Neuronal stem cell (in vitro differentiated cells): ENCODE measurements around the gene RSU1.

Source experiments
- DNase-seq: peaks from one replicate; pipeline ENCODE4 v3.0.0-alpha.2; 2013; ENCODE audit warnings: low spot score
- H2AFZ ChIP-seq: one replicate; pipeline ENCODE4 v1.6.1; 2013; ENCODE audit warnings: mild to moderate bottlenecking, low read length, inconsistent platforms
- H2AK5ac ChIP-seq: 2 replicates; pipeline ENCODE4 v1.6.1; 2013; ENCODE audit warnings: low read depth, mild to moderate bottlenecking, inconsistent platforms, low read length, moderate library complexity, mixed read lengths
- H2BK120ac ChIP-seq: 2 replicates; pipeline ENCODE4 v1.6.1; 2013; ENCODE audit warnings: low read depth, mild to moderate bottlenecking, inconsistent platforms, low read length, moderate library complexity, mixed read lengths
- H2BK12ac ChIP-seq: one replicate; pipeline ENCODE4 v1.6.1; 2013; ENCODE audit warnings: low read length, inconsistent platforms
- H2BK15ac ChIP-seq: 2 replicates; pipeline ENCODE4 v1.6.1; 2013; ENCODE audit warnings: mild to moderate bottlenecking, low read length, inconsistent platforms, mixed read lengths
- H2BK5ac ChIP-seq: one replicate; pipeline ENCODE4 v1.6.1; 2013; ENCODE audit warnings: inconsistent platforms, mild to moderate bottlenecking, low read length, moderate library complexity
- H3K14ac ChIP-seq: one replicate; pipeline ENCODE4 v1.6.1; 2013; ENCODE audit warnings: low read length, inconsistent platforms
- H3K18ac ChIP-seq: 2 replicates; pipeline ENCODE4 v1.6.1; 2013; ENCODE audit warnings: low read length, inconsistent platforms
- H3K23ac ChIP-seq: 2 replicates; pipeline ENCODE4 v1.6.1; 2013; ENCODE audit warnings: low read depth, mild to moderate bottlenecking, mixed read lengths, low read length, inconsistent platforms; ENCODE audit not compliant: poor library complexity
- H3K27ac ChIP-seq: replicated peaks from 3 replicates; pipeline ENCODE4 v1.5.1; 2013; ENCODE audit warnings: low read length, inconsistent platforms
- H3K27me3 ChIP-seq, 3 experiments: 2 replicates each; pipeline ENCODE4 v1.6.1; 2013; ENCODE audit warnings: low read length in 3 of 3, mild to moderate bottlenecking in 2 of 3, inconsistent platforms in 1 of 3, low read depth in 1 of 3, mixed read lengths in 1 of 3, moderate library complexity in 1 of 3; ENCODE audit not compliant: control insufficient read depth in 3 of 3, insufficient read depth in 3 of 3
- H3K36me3 ChIP-seq, 2 donors: replicated peaks in 1 of 2; 2 replicates each; pipeline ENCODE4 v1.6.1; 2013; ENCODE audit warnings: low read length in 2 of 2; ENCODE audit not compliant: control insufficient read depth in 2 of 2, insufficient read depth in 2 of 2
- H3K4ac ChIP-seq: 2 replicates; pipeline ENCODE4 v1.6.1; 2013; ENCODE audit warnings: inconsistent platforms, mild to moderate bottlenecking, low read length, moderate library complexity
- H3K4me1 ChIP-seq, 2 donors: 1 replicate in 1 of 2; 2 replicates in 1 of 2; pipeline ENCODE4 v1.6.1; 2013; ENCODE audit warnings: low read length in 2 of 2, low read depth in 1 of 2; ENCODE audit not compliant: control insufficient read depth in 2 of 2, insufficient read depth in 1 of 2
- H3K4me2 ChIP-seq: one replicate; pipeline ENCODE4 v1.6.1; 2013; ENCODE audit warnings: mild to moderate bottlenecking, low read length, inconsistent platforms; ENCODE audit not compliant: insufficient read depth, poor library complexity, severe bottlenecking
- H3K4me3 ChIP-seq, 2 donors: 2 replicates each; pipeline ENCODE4 v1.5.1; 2013; ENCODE audit warnings: low read length in 2 of 2, mild to moderate bottlenecking in 2 of 2, inconsistent platforms in 1 of 2, moderate library complexity in 1 of 2
- H3K79me1 ChIP-seq: one replicate; pipeline ENCODE4 v1.6.1; 2013; ENCODE audit warnings: low read depth, mild to moderate bottlenecking, inconsistent platforms, low read length, moderate library complexity
- H3K9ac ChIP-seq: one replicate; pipeline ENCODE4 v1.6.1; 2013; ENCODE audit warnings: mild to moderate bottlenecking, low read depth, low read length, inconsistent platforms; ENCODE audit not compliant: poor library complexity
- H3K9me3 ChIP-seq, 2 donors: replicated peaks in 1 of 2; 2 replicates each; pipeline versions ENCODE3 to v1.6.1; 2013; ENCODE audit warnings: low read length in 2 of 2, mild to moderate bottlenecking in 2 of 2, inconsistent platforms in 1 of 2, low read depth in 1 of 2, mixed read lengths in 1 of 2, moderate library complexity in 1 of 2; ENCODE audit not compliant: control insufficient read depth in 2 of 2, insufficient read depth in 1 of 2
- H4K8ac ChIP-seq: one replicate; pipeline ENCODE4 v1.6.1; 2013; ENCODE audit warnings: low read depth, mild to moderate bottlenecking, inconsistent platforms, low read length, moderate library complexity
- H4K91ac ChIP-seq: one replicate; pipeline ENCODE4 v1.6.1; 2013; ENCODE audit warnings: low read length, low read depth, mild to moderate bottlenecking, inconsistent platforms; ENCODE audit not compliant: poor library complexity
- WGBS, 2 donors: extraction: QIAGEN DNeasy Blood & Tissue Kit; methylation state at CpG; one replicate each; pipeline ENCODE4 v1.1.7; 2013; ENCODE audit warnings: missing lambda C conversion rate in 2 of 2, mixed read lengths in 1 of 2; ENCODE audit not compliant: insufficient read length in 2 of 2, insufficient replicate concordance in 1 of 2; ENCODE audit errors: extremely low coverage in 2 of 2; 5-methylcytosine and 5-hydroxymethylcytosine counted together

Gene RSU1

DNA sequence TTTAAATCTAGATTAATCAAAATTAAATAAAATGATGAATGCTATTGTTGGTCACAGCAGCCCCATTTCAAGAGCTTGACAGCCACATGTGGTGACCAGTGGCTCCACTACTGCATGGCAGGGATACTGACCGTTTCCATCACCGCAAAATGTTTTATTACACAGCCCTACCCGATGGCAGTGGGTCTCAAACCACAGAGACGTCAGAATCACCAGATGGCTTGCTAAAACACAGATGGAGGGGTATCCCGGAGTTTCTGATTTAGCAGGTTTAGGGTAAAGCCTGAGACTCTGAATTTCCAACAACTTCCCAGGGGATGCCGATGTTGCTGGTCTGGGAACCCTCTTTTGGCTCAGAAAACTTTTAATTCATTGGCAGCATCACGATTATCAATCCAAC, 47.9 kb downstream of the RSU1 start:
- no peak overlapping the region for H4K91ac ChIP-seq
- H3K27ac ChIP-seq, result no peak overlapping the region
- H4K8ac ChIP-seq, result no peak overlapping the region
- no peak overlapping the region for H3K14ac ChIP-seq
- no peaks in the 10 kb centered on the region for H3K79me1 ChIP-seq
- H3K9ac ChIP-seq, result no peak overlapping the region
- H3K4me2 ChIP-seq, result no peak overlapping the region
- no peak overlapping the region for H3K23ac ChIP-seq
- H2AK5ac ChIP-seq, result no peak overlapping the region
- H2BK12ac ChIP-seq, result no peak overlapping the region
- no CpG with 5 or more reads among the region's 7 CpGs for WGBS, 2 donors
- H3K9me3 ChIP-seq, result no peaks in the 10 kb centered on the region
- H3K4me3 ChIP-seq, result no peak overlapping the region
- no peak overlapping the region for H3K4ac ChIP-seq
- peaks cover 0 to 2% of the 10 kb centered on the region in 2 donors for H3K4me1 ChIP-seq
- no peaks in the 10 kb centered on the region for H3K36me3 ChIP-seq
- H2BK5ac ChIP-seq, result no peak overlapping the region
- H2BK120ac ChIP-seq, result no peak overlapping the region
- H3K18ac ChIP-seq, result no peak overlapping the region
- H3K27me3 ChIP-seq, result no peaks in the 10 kb centered on the region
- DNase-seq, result no peak
- H2BK15ac ChIP-seq, result no peak overlapping the region
- no peak overlapping the region for H2AFZ ChIP-seq

DNA sequence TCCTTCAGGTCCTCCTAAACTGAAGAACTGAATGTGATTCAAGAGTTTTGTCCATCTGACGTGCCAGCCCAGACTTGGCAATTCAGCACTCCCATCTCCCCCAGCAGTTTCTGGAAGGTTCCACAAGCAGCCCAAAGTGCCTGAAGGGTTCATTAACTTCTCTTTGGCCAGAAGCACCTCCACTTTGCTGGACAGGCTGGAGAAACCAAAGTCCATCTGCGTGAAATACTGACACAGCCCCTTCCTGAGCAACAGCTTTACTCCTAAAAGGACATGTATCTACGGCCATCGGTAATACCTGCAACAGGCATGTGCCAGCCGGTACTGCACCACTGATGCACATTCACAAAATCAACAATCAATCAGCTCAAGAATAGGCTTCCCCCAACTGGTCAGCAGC, 48.5 kb downstream of the RSU1 start:
- no peak overlapping the region for H3K23ac ChIP-seq
- H2AK5ac ChIP-seq, result no peak overlapping the region
- H3K27me3 ChIP-seq, result no peaks in the 10 kb centered on the region
- DNase-seq, result no peak
- H3K18ac ChIP-seq, result no peak overlapping the region
- no peak overlapping the region for H3K4me2 ChIP-seq
- H2BK5ac ChIP-seq, result no peak overlapping the region
- H3K4me3 ChIP-seq, result no peak overlapping the region
- H2BK12ac ChIP-seq, result no peak overlapping the region
- no peak overlapping the region for H2BK120ac ChIP-seq
- no peak overlapping the region for H4K91ac ChIP-seq
- H2BK15ac ChIP-seq, result no peak overlapping the region
- H2AFZ ChIP-seq, result no peak overlapping the region
- peaks cover 0 to 2% of the 10 kb centered on the region in 2 donors for H3K4me1 ChIP-seq
- no peak overlapping the region for H3K9ac ChIP-seq
- H3K14ac ChIP-seq, result no peak overlapping the region
- WGBS, 2 donors, result no CpG with 5 or more reads among the region's 5 CpGs
- H3K4ac ChIP-seq, result no peak overlapping the region
- H3K9me3 ChIP-seq, result no peaks in the 10 kb centered on the region
- H4K8ac ChIP-seq, result no peak overlapping the region
- no peaks in the 10 kb centered on the region for H3K36me3 ChIP-seq
- H3K79me1 ChIP-seq, result no peaks in the 10 kb centered on the region
- no peak overlapping the region for H3K27ac ChIP-seq

DNA sequence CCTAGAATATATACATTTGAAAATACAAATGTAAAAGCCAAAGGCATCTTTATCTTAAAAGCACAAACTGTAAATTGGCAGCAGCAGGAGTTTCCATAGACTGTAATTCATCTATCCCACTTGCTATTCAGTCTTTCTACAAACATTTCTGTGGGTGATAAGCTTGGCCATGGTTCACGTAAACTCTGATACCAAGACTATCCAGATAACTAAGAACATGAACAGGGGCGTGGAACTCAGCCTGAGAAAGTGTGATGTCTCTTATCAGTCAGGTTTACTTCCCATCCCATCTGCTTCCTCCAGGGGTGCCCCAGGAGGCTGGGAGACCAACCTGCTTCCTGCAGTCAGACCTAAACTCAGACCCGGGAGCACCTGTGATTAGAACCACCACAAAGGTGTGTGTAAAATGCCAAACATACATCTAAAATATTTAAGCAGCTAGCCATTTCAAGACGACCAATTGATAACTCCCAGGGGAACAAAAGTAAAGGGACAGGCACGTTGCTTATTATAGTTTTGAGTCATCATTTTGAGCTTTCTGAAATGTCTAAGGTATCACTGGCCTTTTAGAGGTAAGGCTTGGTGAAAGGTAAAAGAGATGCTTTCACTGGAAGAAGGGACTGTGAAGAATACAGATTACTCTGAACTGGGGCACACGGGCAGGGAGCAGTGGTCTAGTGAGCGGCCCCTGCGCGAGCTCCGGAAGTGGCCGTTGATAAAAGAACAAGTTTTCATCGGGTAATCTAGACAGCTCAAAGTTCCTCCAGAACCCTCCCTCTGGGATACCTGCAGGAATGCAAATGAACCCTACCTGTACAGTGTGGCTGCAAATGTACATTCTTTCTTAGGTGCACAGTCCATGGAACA, 51.5 kb downstream of the RSU1 start:
- Histone ChIP-seq H2AK5ac (no peak overlapping the region), H3K4ac (no peak overlapping the region), H3K14ac (no peak overlapping the region), H3K79me1 (no peaks in the 10 kb centered on the region), H2BK5ac (no peak overlapping the region), H4K91ac (no peak overlapping the region), H3K18ac (no peak overlapping the region), H2BK15ac (no peak overlapping the region), H3K36me3 (no peaks in the 10 kb centered on the region), H3K4me3 (no peak overlapping the region), H3K9me3 (peaks cover 0 to 1% of the 10 kb centered on the region in 2 donors), H3K4me1 (no peaks in the 10 kb centered on the region), H3K9ac (no peak overlapping the region), H2BK120ac (no peak overlapping the region), H2BK12ac (no peak overlapping the region), H4K8ac (no peak overlapping the region), H3K27me3 (no peaks in the 10 kb centered on the region), H3K27ac (no peak overlapping the region), H3K4me2 (no peak overlapping the region), H2AFZ (no peak overlapping the region), H3K23ac (no peak overlapping the region)
- WGBS, 2 donors, result no CpG with 5 or more reads among the region's 12 CpGs
- no peak for DNase-seq

DNA sequence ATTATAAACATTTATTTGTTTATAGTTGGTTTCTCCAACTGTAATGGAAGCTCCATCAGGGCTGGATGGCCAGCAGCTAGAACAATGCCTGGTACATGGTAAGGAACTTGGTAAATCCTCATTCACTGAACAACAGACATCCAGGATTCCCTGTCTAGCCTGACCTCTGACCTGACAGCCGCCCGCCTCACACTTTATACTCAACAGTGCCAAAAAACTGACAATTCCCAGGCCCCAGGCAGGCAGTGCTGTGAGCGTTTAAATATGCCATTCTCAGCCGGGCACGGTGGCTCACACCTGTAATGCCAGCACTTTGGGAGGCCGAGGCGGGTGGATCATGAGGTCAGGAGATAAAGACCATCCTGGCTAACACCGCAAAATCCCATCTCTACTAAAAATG, 55.9 kb downstream of the RSU1 start:
- WGBS, 2 donors, result no CpG with 5 or more reads among the region's 8 CpGs
- H4K91ac ChIP-seq, result no peak overlapping the region
- H3K9ac ChIP-seq, result no peak overlapping the region
- no peak overlapping the region for H2BK5ac ChIP-seq
- H3K27me3 ChIP-seq, result no peaks in the 10 kb centered on the region
- H3K4me1 ChIP-seq, result no peaks in the 10 kb centered on the region
- H3K36me3 ChIP-seq, result no peaks in the 10 kb centered on the region
- H3K4ac ChIP-seq, result no peak overlapping the region
- no peak for DNase-seq
- no peak overlapping the region for H3K27ac ChIP-seq
- no peak overlapping the region for H3K4me2 ChIP-seq
- H2AFZ ChIP-seq, result no peak overlapping the region
- H2BK120ac ChIP-seq, result no peak overlapping the region
- no peaks in the 10 kb centered on the region for H3K79me1 ChIP-seq
- no peak overlapping the region for H2AK5ac ChIP-seq
- no peak overlapping the region for H3K18ac ChIP-seq
- H4K8ac ChIP-seq, result no peak overlapping the region
- H3K9me3 ChIP-seq, result peaks cover 0 to 4% of the 10 kb centered on the region in 2 donors
- no peak overlapping the region for H3K14ac ChIP-seq
- H2BK15ac ChIP-seq, result no peak overlapping the region
- H2BK12ac ChIP-seq, result no peak overlapping the region
- H3K4me3 ChIP-seq, result no peak overlapping the region
- H3K23ac ChIP-seq, result no peak overlapping the region
